CD4-positive, CD25-positive, alpha-beta regulatory T cell (primary cell): ENCODE measurements around the gene RINL. TPM values are rescaled to one million over a fixed set of nuclear protein-coding genes. Genes with fewer than 3 reads are reported as not detected.

Experiments
- ATAC-seq, 2 donors: fragments of 150-1000 bp; cut with Tn5 transposase; one replicate each; pipeline ENCODE4 v1.10.0; 2021; ENCODE audit warnings: low read depth in 2 of 2, moderate number of reproducible peaks in 2 of 2, moderate library complexity in 1 of 2
- DNase-seq, 3 donors: peaks; one replicate each; pipeline versions ENCODE4 v3.0.0 to v3.0.0-alpha.2; 2012 to 2022; ENCODE audit warnings: mixed read lengths in 1 of 3
- H3K27ac ChIP-seq: one replicate; pipeline ENCODE4 v1.7.0; 2013; ENCODE audit warnings: mild to moderate bottlenecking, low read length; ENCODE audit not compliant: insufficient read depth, poor library complexity, severe bottlenecking
- H3K27me3 ChIP-seq: one replicate; pipeline ENCODE4 v1.7.0; 2013; ENCODE audit warnings: low read length; ENCODE audit not compliant: control insufficient read depth, insufficient read depth
- H3K36me3 ChIP-seq: one replicate; pipeline ENCODE4 v1.7.0; 2013; ENCODE audit warnings: mild to moderate bottlenecking, low read length, moderate library complexity; ENCODE audit not compliant: control insufficient read depth, insufficient read depth
- H3K4me1 ChIP-seq: 2 replicates; pipeline ENCODE4 v1.7.0; 2013; ENCODE audit warnings: mild to moderate bottlenecking, low read length; ENCODE audit not compliant: insufficient read depth, control insufficient read depth, poor library complexity, severe bottlenecking
- H3K4me3 ChIP-seq: one replicate; pipeline ENCODE4 v1.7.0; 2013; ENCODE audit warnings: low read depth, mild to moderate bottlenecking, low read length, moderate library complexity
- H3K9me3 ChIP-seq, 2 experiments: 1 replicate in 1 of 2; 2 replicates in 1 of 2; pipeline ENCODE4 v1.7.0; 2013; ENCODE audit warnings: low read length in 2 of 2, mild to moderate bottlenecking in 1 of 2, moderate library complexity in 1 of 2; ENCODE audit not compliant: control insufficient read depth in 2 of 2
- H3K27ac Mint-ChIP-seq, 3 donors: one replicate each; pipeline ENCODE4 v1.8.0; 2020 to 2022; ENCODE audit warnings: mild to moderate bottlenecking in 3 of 3, mixed read lengths in 3 of 3, moderate library complexity in 2 of 3
- H3K27me3 Mint-ChIP-seq: one replicate; pipeline ENCODE4 v1.8.0; 2022; ENCODE audit warnings: mild to moderate bottlenecking, mixed read lengths
- H3K36me3 Mint-ChIP-seq: one replicate; pipeline ENCODE4 v1.8.0; 2020; ENCODE audit warnings: mixed read lengths
- H3K4me1 Mint-ChIP-seq, 4 donors: one replicate each; pipeline ENCODE4 v1.8.0; 2020 to 2022; ENCODE audit warnings: mixed read lengths in 4 of 4, mild to moderate bottlenecking in 1 of 4
- H3K4me3 Mint-ChIP-seq, 4 donors: one replicate each; pipeline ENCODE4 v1.8.0; 2020 to 2022; ENCODE audit warnings: mild to moderate bottlenecking in 4 of 4, mixed read lengths in 4 of 4, moderate library complexity in 3 of 4
- H3K9me3 Mint-ChIP-seq, 7 donors: one replicate each; pipeline ENCODE4 v1.8.0; 2020 to 2022; ENCODE audit warnings: mixed read lengths in 7 of 7, mild to moderate bottlenecking in 3 of 7, moderate library complexity in 2 of 7
- polyA plus RNA-seq, 4 donors: library from polyadenylated mRNA; unstranded; fragments of 300-500 nt; fragmentation: Illumina TruSeq; gene quantifications; one replicate each; pipeline ENCODE4 v1.2.3, GENCODE V29; 2021
- total RNA-seq: library from RNA; stranded (reverse); gene quantifications from one replicate; pipeline ENCODE4 v1.2.3, GENCODE V29; 2022

RINL gene
- total and polyA plus RNA-seq, 5 donors from 2014 or later: 30.1 to 48.9 (median 38.5) TPM

DNA sequence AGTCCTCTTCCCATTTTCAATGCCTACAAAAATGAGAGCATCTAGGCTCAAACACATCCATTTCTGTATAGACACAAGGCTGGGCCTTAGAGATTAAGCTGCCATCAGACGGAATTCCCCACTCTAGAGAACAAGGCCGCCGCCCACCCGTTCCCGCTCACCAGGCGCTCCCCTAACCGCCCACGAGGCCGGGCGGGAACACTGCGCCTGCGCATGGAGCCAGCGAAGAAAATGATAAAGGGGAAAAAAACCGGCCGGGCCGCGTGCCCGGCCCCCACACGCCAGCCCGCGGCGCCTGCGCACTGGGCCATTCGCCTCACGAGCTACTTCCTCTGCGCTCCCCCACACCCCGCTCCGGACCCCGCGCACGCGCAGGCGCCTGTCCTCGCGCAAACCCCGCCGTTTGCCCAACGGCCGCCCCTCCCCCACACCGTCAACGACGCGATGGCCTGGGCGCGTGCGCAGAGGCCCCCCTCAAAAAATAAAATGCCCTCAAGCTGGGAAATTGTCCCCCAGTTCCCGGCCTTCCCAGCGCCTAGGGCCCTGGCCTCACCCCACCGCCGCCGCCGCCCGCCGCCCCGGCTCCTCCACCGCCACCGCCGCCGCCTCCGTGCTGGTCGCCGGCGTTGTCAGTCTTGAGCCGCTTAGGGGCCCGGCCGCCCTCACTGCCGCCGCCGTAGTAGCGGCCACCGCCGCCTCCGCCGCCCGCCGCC is 28.8 kb downstream of the RINL start:
- no peaks in the 10 kb centered on the region for H3K9me3 ChIP-seq
- no peaks in the 10 kb centered on the region for H3K27me3 ChIP-seq
- H3K36me3 Mint-ChIP-seq: peaks cover 33% of the 10 kb centered on the region
- peak overlapping the region; percentile 84 to 98 (median 96) for H3K4me3 Mint-ChIP-seq
- peak overlapping the region; percentile 91 for H3K4me3 ChIP-seq
- H3K4me1 ChIP-seq: peaks cover 72% of the 10 kb centered on the region
- ATAC-seq: peak; percentile 11 to 12
- no peaks in the 10 kb centered on the region for H3K9me3 Mint-ChIP-seq
- H3K4me1 Mint-ChIP-seq: peaks cover 0 to 65% (median 39%) of the 10 kb centered on the region in 4 donors
- peak; percentile 95 to 96 (median 95) for DNase-seq
- H3K27ac ChIP-seq: peak overlapping the region; percentile 99
- peaks cover 36% of the 10 kb centered on the region for H3K36me3 ChIP-seq
- H3K27me3 Mint-ChIP-seq: peaks cover 10% of the 10 kb centered on the region
- peak overlapping the region; percentile 99 to 100 (median 99) for H3K27ac Mint-ChIP-seq

DNA sequence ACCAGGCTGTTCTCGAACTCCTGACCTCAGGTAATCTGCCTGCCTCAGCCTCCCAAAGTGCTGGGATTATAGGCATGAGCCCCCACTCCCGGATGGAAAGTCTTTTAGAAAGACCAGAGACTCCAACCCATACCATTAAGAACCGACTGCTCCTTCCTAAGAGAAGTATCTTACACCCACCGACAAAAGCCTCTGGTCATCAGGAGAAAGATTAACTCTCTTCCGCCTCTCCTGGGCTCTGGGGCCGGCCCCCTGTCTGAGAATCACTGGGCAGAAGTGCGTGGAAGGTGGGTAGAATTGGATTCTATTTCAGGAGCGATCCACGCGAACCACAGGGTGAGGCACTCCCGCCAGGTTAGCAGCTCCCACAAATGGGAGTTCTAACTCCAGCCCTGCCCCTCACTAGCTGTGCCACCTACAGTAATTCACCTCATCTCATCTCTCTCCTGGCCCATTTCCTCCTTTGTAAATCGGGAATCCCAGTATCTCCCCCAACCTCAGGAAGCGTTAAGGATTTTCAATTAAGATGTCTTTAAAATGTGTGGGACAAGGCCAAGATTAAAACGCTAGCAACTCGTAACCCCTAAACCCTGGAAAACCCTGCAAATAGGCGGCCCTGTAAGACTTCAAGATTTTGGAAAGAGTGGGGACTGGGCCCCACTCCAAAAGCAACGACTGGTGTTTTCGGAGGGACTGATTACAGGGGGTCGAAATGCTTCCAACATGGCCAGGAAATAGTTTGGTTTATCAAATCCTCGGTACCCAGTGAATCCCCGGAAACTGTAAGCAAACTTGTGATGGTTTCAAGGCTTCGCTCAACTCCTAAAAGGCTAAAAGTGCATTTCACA is 29.6 kb downstream of the RINL start:
- no peaks in the 10 kb centered on the region for H3K27me3 ChIP-seq
- H3K4me3 ChIP-seq: peak overlapping the region; percentile 91
- H3K4me1 Mint-ChIP-seq: peaks cover 3 to 70% (median 44%) of the 10 kb centered on the region in 4 donors
- peaks cover 79% of the 10 kb centered on the region for H3K4me1 ChIP-seq
- ATAC-seq (no peak), DNase-seq (no peak)
- H3K4me3 Mint-ChIP-seq: peak overlapping the region; percentile 84 to 97 (median 96)
- peaks cover 44% of the 10 kb centered on the region for H3K36me3 ChIP-seq
- peak overlapping the region; percentile 99 for H3K27ac ChIP-seq
- H3K27me3 Mint-ChIP-seq: peaks cover 10% of the 10 kb centered on the region
- no peaks in the 10 kb centered on the region for H3K9me3 Mint-ChIP-seq
- no peaks in the 10 kb centered on the region for H3K9me3 ChIP-seq
- H3K36me3 Mint-ChIP-seq: peaks cover 41% of the 10 kb centered on the region
- peak overlapping the region; percentile 89 to 99 (median 99) for H3K27ac Mint-ChIP-seq

DNA sequence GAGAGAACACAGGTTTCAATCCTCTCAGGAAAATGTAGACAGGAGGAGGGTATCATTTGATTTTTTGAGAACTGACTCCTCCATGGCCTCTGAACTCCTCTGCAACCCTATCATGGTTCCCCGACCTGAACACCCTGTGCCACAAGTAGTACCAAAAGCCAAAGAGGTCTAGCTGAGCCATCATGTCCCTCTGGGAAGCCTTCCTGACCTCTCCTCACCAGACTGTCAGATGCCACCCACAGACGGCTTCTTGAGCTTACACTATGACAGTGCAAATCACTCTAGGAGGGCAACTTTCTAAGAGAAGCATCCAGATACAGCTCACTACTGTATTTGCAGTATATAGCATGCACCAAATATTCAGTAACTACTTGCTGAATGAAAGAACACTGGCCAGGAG is 32.0 kb downstream of the RINL start:
- Histone ChIP-seq H3K27ac (no peak overlapping the region), H3K9me3 (no peaks in the 10 kb centered on the region), H3K4me1 (peaks cover 87% of the 10 kb centered on the region), H3K27me3 (no peaks in the 10 kb centered on the region), H3K4me3 (peak overlapping the region; percentile 10), H3K36me3 (peaks cover 66% of the 10 kb centered on the region)
- H3K4me3 Mint-ChIP-seq: peak overlapping the region; percentile 48 to 65 (median 58)
- no peak for DNase-seq
- H3K27ac Mint-ChIP-seq: peak overlapping the region in 1 of 3 donors; percentile 48
- peaks cover 17% of the 10 kb centered on the region for H3K27me3 Mint-ChIP-seq
- peaks cover 64% of the 10 kb centered on the region for H3K36me3 Mint-ChIP-seq
- ATAC-seq: no peak
- peaks cover 16 to 82% (median 60%) of the 10 kb centered on the region in 4 donors for H3K4me1 Mint-ChIP-seq
- peaks cover 0 to 1% (median 0%) of the 10 kb centered on the region in 7 donors for H3K9me3 Mint-ChIP-seq

DNA sequence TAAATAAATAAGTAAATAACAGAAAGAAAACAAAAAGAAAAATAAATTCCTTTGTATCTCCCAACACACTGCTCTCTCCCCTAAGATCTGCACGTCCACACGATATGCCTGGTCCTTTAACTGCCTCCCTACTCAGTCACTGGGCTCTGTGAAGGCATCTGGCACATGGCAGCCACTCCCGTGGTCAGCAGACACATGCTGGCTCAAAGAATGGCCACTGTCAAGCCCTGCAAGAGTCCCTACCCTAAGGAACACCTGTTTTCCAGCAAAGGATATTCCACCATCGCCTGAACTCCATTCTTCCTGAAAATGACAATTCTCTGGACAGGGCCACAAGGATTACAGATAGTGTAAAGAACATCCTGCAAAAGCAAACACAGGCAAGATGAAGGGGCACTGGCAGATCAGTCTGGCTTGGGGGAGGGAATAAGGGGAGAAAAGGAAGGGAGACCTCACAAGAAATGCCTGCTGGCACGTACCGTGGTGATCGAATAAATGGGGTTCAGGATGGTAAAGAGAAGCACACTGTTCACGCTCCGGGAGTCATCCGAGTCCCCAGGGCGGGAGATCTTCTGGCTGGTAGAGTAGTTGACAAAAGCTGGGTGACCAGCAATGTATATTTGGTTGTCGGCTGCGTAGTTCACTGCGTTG is 32.6 kb downstream of the RINL start:
- H3K9me3 Mint-ChIP-seq: peaks cover 0 to 1% (median 0%) of the 10 kb centered on the region in 7 donors
- H3K4me1 ChIP-seq: peaks cover 87% of the 10 kb centered on the region
- peaks cover 17% of the 10 kb centered on the region for H3K27me3 Mint-ChIP-seq
- peaks cover 72% of the 10 kb centered on the region for H3K36me3 ChIP-seq
- H3K4me1 Mint-ChIP-seq: peaks cover 16 to 83% (median 62%) of the 10 kb centered on the region in 4 donors
- no peaks in the 10 kb centered on the region for H3K27me3 ChIP-seq
- H3K36me3 Mint-ChIP-seq: peaks cover 70% of the 10 kb centered on the region
- peak overlapping the region; percentile 14 to 61 (median 52) for H3K4me3 Mint-ChIP-seq
- ATAC-seq (no peak), DNase-seq (no peak)
- H3K27ac Mint-ChIP-seq: peak overlapping the region in 2 of 3 donors; percentile 23 to 80
- peak overlapping the region; percentile 11 for H3K4me3 ChIP-seq
- peak overlapping the region; percentile 44 for H3K27ac ChIP-seq
- H3K9me3 ChIP-seq: no peaks in the 10 kb centered on the region

DNA sequence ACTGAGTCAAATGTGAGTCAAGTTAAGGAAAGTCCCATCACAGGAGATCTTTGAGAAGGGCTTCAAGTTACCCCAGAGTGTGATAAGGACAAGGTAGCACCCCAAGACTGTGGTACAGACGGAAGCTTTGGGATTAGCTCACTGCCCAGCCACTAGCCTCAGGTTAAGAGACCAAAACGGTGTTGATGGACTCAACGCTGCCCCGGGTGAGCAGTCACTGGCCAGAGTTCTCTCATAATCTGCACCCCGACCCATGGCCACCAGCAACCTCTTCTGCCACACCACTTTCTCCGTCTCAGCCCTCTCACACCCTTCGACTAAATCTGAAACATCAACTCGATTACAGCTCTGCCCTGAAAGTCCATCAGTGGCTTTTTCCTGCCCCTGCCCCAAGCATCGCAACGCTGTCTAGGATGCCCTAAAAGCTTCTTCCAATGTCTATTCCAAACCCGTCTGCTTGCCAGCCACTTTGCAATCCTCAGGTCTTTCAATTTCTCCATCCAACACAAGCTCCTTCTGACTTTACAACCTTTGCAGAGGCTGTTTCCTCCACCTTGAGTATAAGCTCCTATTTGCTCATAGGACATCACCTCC is 33.9 kb downstream of the RINL start:
- peaks cover 16 to 87% (median 64%) of the 10 kb centered on the region in 4 donors for H3K4me1 Mint-ChIP-seq
- Histone ChIP-seq H3K27ac (peak overlapping the region; percentile 77), H3K27me3 (no peaks in the 10 kb centered on the region), H3K4me3 (no peak overlapping the region), H3K36me3 (peaks cover 83% of the 10 kb centered on the region), H3K4me1 (peaks cover 91% of the 10 kb centered on the region), H3K9me3 (no peaks in the 10 kb centered on the region)
- H3K27me3 Mint-ChIP-seq: peaks cover 13% of the 10 kb centered on the region
- H3K4me3 Mint-ChIP-seq: peak overlapping the region; percentile 15 to 92 (median 82)
- H3K9me3 Mint-ChIP-seq: peaks cover 0 to 1% (median 0%) of the 10 kb centered on the region in 7 donors
- peak overlapping the region; percentile 49 to 97 (median 91) for H3K27ac Mint-ChIP-seq
- no peak for ATAC-seq
- H3K36me3 Mint-ChIP-seq: peaks cover 74% of the 10 kb centered on the region
- DNase-seq: no peak

DNA sequence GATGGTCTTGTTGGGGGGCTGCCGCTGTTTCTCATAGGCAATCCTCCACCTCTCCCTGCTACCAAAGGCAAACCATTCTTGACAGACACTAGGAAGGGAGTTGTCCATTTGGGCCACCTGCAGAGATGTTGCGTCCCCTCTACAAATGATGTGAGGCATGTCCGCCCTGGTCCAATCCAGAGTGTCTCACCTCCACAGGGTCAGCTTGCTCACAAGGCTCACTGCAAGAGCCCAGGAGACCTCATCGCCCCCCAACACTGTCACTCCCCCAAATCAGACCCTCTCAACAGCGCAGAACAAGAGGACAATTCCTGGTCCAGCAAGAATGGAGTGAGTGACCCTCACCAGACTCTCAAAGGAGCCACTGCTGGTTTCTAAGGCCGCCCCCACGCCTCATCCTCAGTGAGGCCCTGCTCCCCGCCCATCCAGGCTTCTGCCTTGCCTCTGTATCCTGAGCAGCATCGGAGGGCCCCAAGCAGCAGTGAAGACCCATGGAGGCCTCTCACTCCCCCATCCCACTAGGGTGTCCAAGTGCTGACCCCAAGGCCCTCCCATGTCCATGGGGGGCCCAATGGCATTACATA is 34.8 kb downstream of the RINL start:
- Histone ChIP-seq H3K9me3 (no peaks in the 10 kb centered on the region), H3K4me3 (no peak overlapping the region), H3K27me3 (no peaks in the 10 kb centered on the region), H3K27ac (peak overlapping the region; percentile 77), H3K36me3 (peaks cover 92% of the 10 kb centered on the region), H3K4me1 (peaks cover 82% of the 10 kb centered on the region)
- ATAC-seq (no peak), DNase-seq (no peak)
- H3K36me3 Mint-ChIP-seq: peaks cover 73% of the 10 kb centered on the region
- H3K4me3 Mint-ChIP-seq: peak overlapping the region in 3 of 4 donors; percentile 84 to 92 (median 87)
- H3K27me3 Mint-ChIP-seq: peaks cover 11% of the 10 kb centered on the region
- H3K4me1 Mint-ChIP-seq: peaks cover 16 to 85% (median 56%) of the 10 kb centered on the region in 4 donors
- peak overlapping the region; percentile 51 to 97 (median 91) for H3K27ac Mint-ChIP-seq
- H3K9me3 Mint-ChIP-seq: peaks cover 0 to 4% (median 0%) of the 10 kb centered on the region in 7 donors
